Ectodermal cell (in vitro differentiated cells): ENCODE measurements around the gene MYO9B.
"Not testable (repeated sequence)": the region's sequence is repeated elsewhere in the genome, so short reads cannot be mapped to it uniquely, and the experiment has no call there.

Experiments
- H3K27ac ChIP-seq: 2 replicates; pipeline ENCODE4 v1.7.0; 2013; ENCODE audit warnings: mild to moderate bottlenecking, low read depth, low read length; ENCODE audit not compliant: insufficient read depth, poor library complexity, severe bottlenecking
- H3K27me3 ChIP-seq: 2 replicates; pipeline ENCODE4 v1.7.0; 2013; ENCODE audit warnings: mild to moderate bottlenecking, low read length; ENCODE audit not compliant: insufficient read depth, control insufficient read depth, poor library complexity, severe bottlenecking
- H3K36me3 ChIP-seq: one replicate; pipeline ENCODE4 v1.7.0; 2013; ENCODE audit warnings: low read length; ENCODE audit not compliant: control insufficient read depth, insufficient read depth
- H3K4me1 ChIP-seq: one replicate; pipeline ENCODE4 v1.7.0; 2013; ENCODE audit warnings: low read length; ENCODE audit not compliant: control insufficient read depth, insufficient read depth
- H3K4me3 ChIP-seq: 2 replicates; pipeline ENCODE4 v1.7.0; 2013; ENCODE audit warnings: low read depth, low read length, control low read depth; ENCODE audit not compliant: insufficient read depth
- H3K9me3 ChIP-seq: 2 replicates; pipeline ENCODE4 v1.7.0; 2013; ENCODE audit warnings: mild to moderate bottlenecking, low read length, moderate library complexity; ENCODE audit not compliant: control insufficient read depth
- WGBS, 2 experiments: methylation state at CpG; one replicate each; pipeline ENCODE4 v1.1.7; 2013; ENCODE audit warnings: missing lambda C conversion rate in 2 of 2; 5-methylcytosine and 5-hydroxymethylcytosine counted together

The MYO9B gene

GRCh38 chr19:17105556-17105955 is 30.0 kb downstream of the MYO9B start:
- H3K27me3 ChIP-seq = no peaks in the 10 kb centered on the region
- no peaks in the 10 kb centered on the region for H3K4me1 ChIP-seq
- H3K4me3 ChIP-seq = no peak overlapping the region
- 87 to 94% methylated on average over 3 of the region's 3 CpGs for WGBS, 2 experiments
- H3K36me3 ChIP-seq = peaks cover 21% of the 10 kb centered on the region
- no peaks in the 10 kb centered on the region for H3K9me3 ChIP-seq
- no peak overlapping the region for H3K27ac ChIP-seq

- H3K4me1 ChIP-seq, H3K27me3 ChIP-seq, H3K9me3 ChIP-seq, H3K27ac ChIP-seq, H3K4me3 ChIP-seq: not testable (repeated sequence)
- WGBS, 2 experiments = 92 to 94% methylated on average over 4 of the region's 4 CpGs
- peaks cover 15% of the 10 kb centered on the region for H3K36me3 ChIP-seq
These were observed 31.4 kb downstream of the MYO9B start for GRCh38 chr19:17106964-17107363.

DNA sequence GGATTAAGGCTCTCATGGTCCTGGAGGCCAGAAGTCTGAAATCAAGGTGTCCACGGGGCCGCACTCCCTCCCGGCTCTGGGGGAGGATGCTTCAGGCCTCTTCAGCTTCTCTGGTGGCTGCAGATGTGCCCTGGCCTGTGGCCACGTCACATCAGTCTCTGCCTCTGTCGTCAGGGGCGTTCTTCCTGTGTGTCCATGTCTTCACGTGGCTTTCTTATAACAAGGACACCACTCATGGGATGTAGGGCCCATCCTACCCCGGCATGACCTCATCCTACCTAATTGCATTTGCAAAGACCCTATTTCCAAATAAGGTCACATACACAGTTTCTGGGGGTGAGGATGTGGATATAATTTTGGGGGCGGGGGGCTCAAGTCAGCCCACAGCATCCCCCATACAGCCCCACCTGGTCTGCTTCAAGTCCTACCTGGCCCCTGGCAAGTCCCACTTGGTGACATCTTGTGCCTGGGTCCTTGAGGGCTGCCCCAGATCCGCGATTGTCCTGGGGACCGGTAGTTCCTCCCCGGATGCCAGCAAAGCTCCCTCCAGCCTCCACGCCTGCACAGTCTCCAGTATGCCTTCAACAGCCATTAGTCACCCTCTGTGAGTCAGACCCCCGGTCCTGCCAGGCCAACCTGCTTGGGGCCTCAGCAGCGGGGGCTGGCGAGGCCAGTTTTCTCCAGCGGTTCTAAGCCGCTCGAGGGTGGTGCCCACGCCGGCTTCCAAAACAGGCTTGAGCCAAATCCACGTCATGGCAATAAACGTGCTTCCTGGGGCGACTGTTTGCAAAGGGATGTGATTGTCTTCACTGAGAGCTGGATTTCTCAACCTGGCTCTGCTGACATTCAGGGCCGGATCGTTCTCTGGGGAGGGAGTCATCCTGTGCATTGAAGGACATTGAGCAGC is 32.2 kb downstream of the MYO9B start:
- WGBS, 2 experiments = 85 to 89% methylated on average over 26 to 27 of the region's 27 CpGs

GRCh38 chr19:17108453-17108784 is 32.8 kb downstream of the MYO9B start:
- peaks cover under 1% of the 10 kb centered on the region for H3K36me3 ChIP-seq
- no peaks in the 10 kb centered on the region for H3K27me3 ChIP-seq
- no peak overlapping the region for H3K4me3 ChIP-seq
- no peaks in the 10 kb centered on the region for H3K9me3 ChIP-seq
- no peaks in the 10 kb centered on the region for H3K4me1 ChIP-seq
- 91 to 94% methylated on average over 4 of the region's 4 CpGs for WGBS, 2 experiments
- H3K27ac ChIP-seq = no peak overlapping the region

More for the DNA sequence above, 32.2 kb downstream of the MYO9B start:
- Histone ChIP-seq H3K4me3 (no peak overlapping the region), H3K36me3 (peaks cover 7% of the 10 kb centered on the region), H3K27me3 (no peaks in the 10 kb centered on the region), H3K27ac (no peak overlapping the region), H3K9me3 (no peaks in the 10 kb centered on the region), H3K4me1 (no peaks in the 10 kb centered on the region)

DNA sequence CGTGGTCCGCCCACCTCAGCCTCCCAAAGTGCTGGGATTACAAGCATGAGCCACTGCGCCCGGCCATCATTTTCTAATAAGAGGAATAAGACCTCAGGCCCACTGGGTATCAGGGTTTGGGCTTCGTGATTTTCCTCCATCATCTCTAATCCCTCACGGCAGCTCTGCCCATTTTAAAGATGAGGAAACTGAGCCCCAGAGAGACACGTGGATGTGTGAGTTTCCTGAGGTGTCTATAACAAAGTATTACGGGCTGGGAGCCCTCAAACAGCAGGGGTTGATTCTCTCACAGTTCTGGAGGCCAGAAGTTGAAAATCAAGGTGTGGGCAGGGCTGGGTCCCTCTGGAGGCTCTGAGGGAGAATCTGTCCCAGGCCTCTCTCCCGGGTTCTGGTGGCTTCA is 33.7 kb downstream of the MYO9B start:
- 93 to 94% methylated on average over 9 of the region's 9 CpGs for WGBS, 2 experiments
- H3K4me3 ChIP-seq = no peak overlapping the region
- H3K27ac ChIP-seq = no peak overlapping the region
- no peaks in the 10 kb centered on the region for H3K27me3 ChIP-seq
- no peaks in the 10 kb centered on the region for H3K36me3 ChIP-seq
- H3K4me1 ChIP-seq = peaks cover 5% of the 10 kb centered on the region
- no peaks in the 10 kb centered on the region for H3K9me3 ChIP-seq

- WGBS, 2 experiments = 96% methylated on average over 26 of the region's 26 CpGs
- H3K27ac ChIP-seq = no peak overlapping the region
- no peaks in the 10 kb centered on the region for H3K27me3 ChIP-seq
- peaks cover 8% of the 10 kb centered on the region for H3K4me1 ChIP-seq
- no peak overlapping the region for H3K4me3 ChIP-seq
- H3K36me3 ChIP-seq = no peaks in the 10 kb centered on the region
- no peaks in the 10 kb centered on the region for H3K9me3 ChIP-seq
These were observed 34.5 kb downstream of the MYO9B start for GRCh38 chr19:17109962-17110598.

GRCh38 chr19:17110599-17110966 is 35.0 kb downstream of the MYO9B start:
- WGBS, 2 experiments = 93 to 94% methylated on average over 10 of the region's 10 CpGs

DNA sequence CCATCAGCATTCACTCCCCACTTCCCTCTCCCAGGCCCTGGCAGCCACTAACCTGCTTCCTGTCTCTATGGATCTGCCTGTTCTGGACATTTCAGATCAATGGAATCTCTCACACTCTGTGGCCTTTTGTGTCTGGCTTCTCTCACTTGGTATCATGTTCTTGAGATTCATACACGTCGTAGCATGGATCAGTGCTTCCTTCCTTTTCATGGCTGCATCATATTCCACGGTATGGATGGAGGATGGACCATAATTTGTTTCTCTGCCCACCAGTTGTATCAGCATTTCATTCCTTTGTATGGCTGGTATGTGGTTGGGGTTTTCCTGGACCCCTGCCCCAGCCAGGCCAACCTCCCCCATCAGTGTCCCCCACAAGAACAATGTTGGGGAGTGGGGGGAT is 36.2 kb downstream of the MYO9B start:
- H3K4me3 ChIP-seq = no peak overlapping the region

More at GRCh38 chr19:17110599-17110966, 35.0 kb downstream of the MYO9B start:
- H3K4me1 ChIP-seq = peaks cover 8% of the 10 kb centered on the region
- H3K27ac ChIP-seq = no peak overlapping the region
- no peaks in the 10 kb centered on the region for H3K27me3 ChIP-seq
- H3K9me3 ChIP-seq = no peaks in the 10 kb centered on the region
- H3K4me3 ChIP-seq = no peak overlapping the region
- H3K36me3 ChIP-seq = no peaks in the 10 kb centered on the region

GRCh38 chr19:17112271-17112670 is 36.7 kb downstream of the MYO9B start:
- WGBS, 2 experiments = 91 to 92% methylated on average over 17 of the region's 17 CpGs
- H3K4me1 ChIP-seq = peaks cover 8% of the 10 kb centered on the region
- H3K27ac ChIP-seq = no peak overlapping the region
- no peak overlapping the region for H3K4me3 ChIP-seq
- no peaks in the 10 kb centered on the region for H3K27me3 ChIP-seq
- H3K9me3 ChIP-seq = no peaks in the 10 kb centered on the region
- H3K36me3 ChIP-seq = no peaks in the 10 kb centered on the region

More for the DNA sequence above, 36.2 kb downstream of the MYO9B start:
- WGBS, 2 experiments = 95 to 97% methylated on average over 3 of the region's 3 CpGs
- Histone ChIP-seq H3K36me3 (no peaks in the 10 kb centered on the region), H3K27ac (no peak overlapping the region), H3K4me1 (peaks cover 8% of the 10 kb centered on the region), H3K9me3 (no peaks in the 10 kb centered on the region), H3K27me3 (no peaks in the 10 kb centered on the region)

GRCh38 chr19:17112700-17113099 is 37.1 kb downstream of the MYO9B start:
- Histone ChIP-seq H3K9me3 (no peaks in the 10 kb centered on the region), H3K4me1 (peaks cover 8% of the 10 kb centered on the region), H3K27me3 (no peaks in the 10 kb centered on the region), H3K36me3 (no peaks in the 10 kb centered on the region), H3K27ac (no peak overlapping the region), H3K4me3 (no peak overlapping the region)
- WGBS, 2 experiments = 88 to 91% methylated on average over 7 of the region's 7 CpGs
